ENCODE measurements around the gene MAD1L1. TPM values are rescaled to one million over a fixed set of nuclear protein-coding genes. Genes with fewer than 3 reads are reported as not detected.

The MAD1L1 gene
- total and polyA plus RNA-seq, 2 of the 8 experiments (the other 6 are each of a cell fraction or from before 2014, with no cell fraction given) = 40.4 to 44.6 TPM

- TF ChIP-seq CTCF (IDR thresholded peaks at IDR 0.05; ENCODE audit: control extremely low read depth in 1 of 3, insufficient read depth in 1 of 3, low read depth in 1 of 3, low read length in 3 of 3) (no peak), FOSL1 (IDR thresholded peaks at IDR 0.05; ENCODE audit: insufficient read depth, low read depth, low read length) (no peak), CHD2 (IDR thresholded peaks at IDR 0.05; ENCODE audit: low read length) (no peak)
Observed at GRCh38 chr7:2256306-2257045, 23.7 kb upstream of the MAD1L1 start (continued).
